Measurements from ENCODE around the gene CHST6. TPM values are rescaled to one million over a fixed set of nuclear protein-coding genes. Genes with fewer than 3 reads are reported as not detected.

CHST6 gene
- total and polyA plus RNA-seq, 4 donors = 2.2 to 8.5 (median 4.4) TPM

GRCh38 chr16:75534560-75535205 lies 39.4 kb upstream of the CHST6 start:
- Histone ChIP-seq H3K27ac (ENCODE audit: low read depth in 1 of 2, low read length in 1 of 2) (no peak overlapping the region), H3K27me3 (ENCODE audit: control insufficient read depth in 3 of 3, insufficient read depth in 3 of 3, low read length in 2 of 3) (no peaks in the 10 kb centered on the region), H3K4me1 (ENCODE audit: control insufficient read depth in 5 of 5, insufficient read depth in 5 of 5, low read length in 5 of 5) (no peaks in the 10 kb centered on the region), H3K4me3 (no peak overlapping the region), H3K36me3 (ENCODE audit: control insufficient read depth in 4 of 4, insufficient read depth in 4 of 4, low read length in 4 of 4) (no peaks in the 10 kb centered on the region), H3K9me3 (ENCODE audit: control insufficient read depth in 4 of 4, insufficient read depth in 3 of 4, low read length in 3 of 4) (no peaks in the 10 kb centered on the region), H3K9ac (ENCODE audit: insufficient read depth in 1 of 2, low read length in 2 of 2) (peak overlapping the region in 1 of 2 donors; percentile 37)
- DNase-seq = peak; percentile 14 to 50 (median 26)
- WGBS, 2 donors = 67 to 86% methylated on average over 19 of the region's 19 CpGs
- ATAC-seq (ENCODE audit: insufficient read depth, low FRiP score) = no peak
- no peak for TF ChIP-seq CTCF (IDR thresholded peaks at IDR 0.05; ENCODE audit: control extremely low read depth, extremely low read depth)

DNA sequence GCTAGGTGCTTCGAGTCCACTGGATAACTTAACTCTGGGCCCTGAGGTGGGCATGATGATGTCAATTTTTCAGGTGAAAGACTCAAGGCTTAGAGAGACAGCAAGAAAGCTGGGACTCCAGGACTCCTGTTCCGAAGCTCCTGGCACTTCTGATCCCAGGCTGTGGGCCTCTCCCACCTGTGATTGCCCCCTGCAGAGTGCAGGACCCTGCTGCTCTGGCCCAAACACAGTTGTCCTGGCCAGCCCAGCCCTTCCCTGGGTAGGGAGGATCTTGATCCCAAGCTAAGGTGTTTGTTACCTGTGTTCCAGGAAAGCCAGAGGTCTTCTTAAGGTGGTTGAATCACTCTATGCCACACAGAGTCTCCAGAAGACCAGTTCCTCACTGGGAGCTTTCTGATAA lies 37.5 kb upstream of the CHST6 start:
- ATAC-seq (ENCODE audit: insufficient read depth, low FRiP score) (no peak), DNase-seq (no peak)
- TF ChIP-seq CTCF (IDR thresholded peaks at IDR 0.05; ENCODE audit: control extremely low read depth, extremely low read depth) = no peak
- WGBS, 2 donors = 83 to 89% methylated on average over 2 of the region's 2 CpGs
- no peak overlapping the region for H3K9ac ChIP-seq (ENCODE audit: insufficient read depth in 1 of 2, low read length in 2 of 2)
- no peaks in the 10 kb centered on the region for H3K9me3 ChIP-seq (ENCODE audit: control insufficient read depth in 4 of 4, insufficient read depth in 3 of 4, low read length in 3 of 4)
- no peaks in the 10 kb centered on the region for H3K36me3 ChIP-seq (ENCODE audit: control insufficient read depth in 4 of 4, insufficient read depth in 4 of 4, low read length in 4 of 4)
- no peak overlapping the region for H3K27ac ChIP-seq (ENCODE audit: low read depth in 1 of 2, low read length in 1 of 2)
- no peaks in the 10 kb centered on the region for H3K4me1 ChIP-seq (ENCODE audit: control insufficient read depth in 5 of 5, insufficient read depth in 5 of 5, low read length in 5 of 5)
- H3K27me3 ChIP-seq (ENCODE audit: control insufficient read depth in 3 of 3, insufficient read depth in 3 of 3, low read length in 2 of 3) = no peaks in the 10 kb centered on the region
- H3K4me3 ChIP-seq = no peak overlapping the region

- TF ChIP-seq CTCF (IDR thresholded peaks at IDR 0.05; ENCODE audit: control extremely low read depth, extremely low read depth) = no peak
- 84 to 93% methylated on average over 8 of the region's 8 CpGs for WGBS, 2 donors
- Histone ChIP-seq H3K4me3 (no peak overlapping the region), H3K36me3 (ENCODE audit: control insufficient read depth in 4 of 4, insufficient read depth in 4 of 4, low read length in 4 of 4) (no peaks in the 10 kb centered on the region), H3K27ac (ENCODE audit: low read depth in 1 of 2, low read length in 1 of 2) (no peak overlapping the region), H3K9ac (ENCODE audit: insufficient read depth in 1 of 2, low read length in 2 of 2) (no peak overlapping the region), H3K4me1 (ENCODE audit: control insufficient read depth in 5 of 5, insufficient read depth in 5 of 5, low read length in 5 of 5) (no peaks in the 10 kb centered on the region), H3K9me3 (ENCODE audit: control insufficient read depth in 4 of 4, insufficient read depth in 3 of 4, low read length in 3 of 4) (no peaks in the 10 kb centered on the region), H3K27me3 (ENCODE audit: control insufficient read depth in 3 of 3, insufficient read depth in 3 of 3, low read length in 2 of 3) (no peaks in the 10 kb centered on the region)
- ATAC-seq (ENCODE audit: insufficient read depth, low FRiP score) = no peak
- DNase-seq = no peak
Measured at GRCh38 chr16:75532142-75532765, 37.0 kb upstream of the CHST6 start.

Data from lung (tissue), 12 donors.